Neuron (in vitro differentiated cells): ENCODE data around the gene KIRREL3.
"Not testable (repeated sequence)": the region's sequence is repeated elsewhere in the genome, so short reads cannot be mapped to it uniquely, and the experiment has no call there.

ENCODE experiments used
- H2AFZ ChIP-seq: one replicate; pipeline ENCODE4 v1.6.1; 2013; ENCODE audit warnings: low read depth, mild to moderate bottlenecking, inconsistent platforms, low read length, moderate library complexity
- H3K27me3 ChIP-seq: one replicate; pipeline ENCODE4 v1.6.1; 2013; ENCODE audit warnings: low read length; ENCODE audit not compliant: insufficient read depth
- H3K36me3 ChIP-seq: one replicate; pipeline ENCODE4 v1.6.1; 2013; ENCODE audit warnings: low read length; ENCODE audit not compliant: insufficient read depth
- H3K4me1 ChIP-seq: one replicate; pipeline ENCODE4 v1.6.1; 2013; ENCODE audit warnings: low read length; ENCODE audit not compliant: insufficient read depth
- H3K4me3 ChIP-seq: 2 replicates; pipeline ENCODE4 v1.5.1; 2013; ENCODE audit warnings: mild to moderate bottlenecking, low read length, moderate library complexity
- H3K9me3 ChIP-seq: one replicate; pipeline ENCODE4 v1.6.1; 2013; ENCODE audit warnings: low read length

KIRREL3 gene

GRCh38 chr11:126965331-126965730, 35.2 kb downstream of the KIRREL3 start:
- Histone ChIP-seq H3K4me1 (no peaks in the 10 kb centered on the region), H3K36me3 (no peaks in the 10 kb centered on the region), H3K9me3 (no peaks in the 10 kb centered on the region), H2AFZ (no peak overlapping the region), H3K27me3 (no peaks in the 10 kb centered on the region), H3K4me3 (no peak overlapping the region)

- H3K27me3 ChIP-seq = no peaks in the 10 kb centered on the region
These were observed 36.8 kb downstream of the KIRREL3 start for GRCh38 chr11:126963603-126964363.

GRCh38 chr11:126963115-126963514, 37.5 kb downstream of the KIRREL3 start:
- Histone ChIP-seq H3K27me3 (no peaks in the 10 kb centered on the region), H3K36me3 (no peaks in the 10 kb centered on the region), H3K9me3 (no peaks in the 10 kb centered on the region), H2AFZ (no peak overlapping the region), H3K4me1 (no peaks in the 10 kb centered on the region), H3K4me3 (no peak overlapping the region)

More at GRCh38 chr11:126963603-126964363, 36.8 kb downstream of the KIRREL3 start:
- no peaks in the 10 kb centered on the region for H3K9me3 ChIP-seq
- no peak overlapping the region for H3K4me3 ChIP-seq
- no peaks in the 10 kb centered on the region for H3K4me1 ChIP-seq
- no peaks in the 10 kb centered on the region for H3K36me3 ChIP-seq
- no peak overlapping the region for H2AFZ ChIP-seq

- H3K4me1 ChIP-seq = no peaks in the 10 kb centered on the region
- H2AFZ ChIP-seq = no peak overlapping the region
- no peak overlapping the region for H3K4me3 ChIP-seq
- H3K36me3 ChIP-seq = no peaks in the 10 kb centered on the region
- no peaks in the 10 kb centered on the region for H3K9me3 ChIP-seq
- no peaks in the 10 kb centered on the region for H3K27me3 ChIP-seq
These were observed 40.9 kb downstream of the KIRREL3 start for GRCh38 chr11:126959700-126960099.

- H3K36me3 ChIP-seq = no peaks in the 10 kb centered on the region
- H3K27me3 ChIP-seq = no peaks in the 10 kb centered on the region
These were observed 43.9 kb downstream of the KIRREL3 start for GRCh38 chr11:126956635-126957034.

GRCh38 chr11:126952533-126952932, 48.0 kb downstream of the KIRREL3 start:
- not testable (repeated sequence) for H2AFZ ChIP-seq, H3K4me3 ChIP-seq, H3K9me3 ChIP-seq, H3K36me3 ChIP-seq, H3K4me1 ChIP-seq, H3K27me3 ChIP-seq

More at GRCh38 chr11:126956635-126957034, 43.9 kb downstream of the KIRREL3 start:
- Histone ChIP-seq H3K4me1 (no peaks in the 10 kb centered on the region), H3K4me3 (no peak overlapping the region), H3K9me3 (no peaks in the 10 kb centered on the region), H2AFZ (no peak overlapping the region)

- no peaks in the 10 kb centered on the region for H3K36me3 ChIP-seq
- no peaks in the 10 kb centered on the region for H3K27me3 ChIP-seq
- no peak overlapping the region for H3K4me3 ChIP-seq
- no peak overlapping the region for H2AFZ ChIP-seq
- H3K4me1 ChIP-seq = no peaks in the 10 kb centered on the region
- no peaks in the 10 kb centered on the region for H3K9me3 ChIP-seq
These were observed 49.1 kb downstream of the KIRREL3 start for GRCh38 chr11:126951465-126951864.

GRCh38 chr11:126949066-126949891, 51.3 kb downstream of the KIRREL3 start:
- Histone ChIP-seq H3K36me3 (no peaks in the 10 kb centered on the region), H3K4me1 (no peaks in the 10 kb centered on the region), H3K9me3 (no peaks in the 10 kb centered on the region), H2AFZ (no peak overlapping the region), H3K4me3 (no peak overlapping the region), H3K27me3 (no peaks in the 10 kb centered on the region)

GRCh38 chr11:126948563-126948962, 52.0 kb downstream of the KIRREL3 start:
- no peak overlapping the region for H2AFZ ChIP-seq
- no peaks in the 10 kb centered on the region for H3K9me3 ChIP-seq
- H3K27me3 ChIP-seq = no peaks in the 10 kb centered on the region
- H3K36me3 ChIP-seq = no peaks in the 10 kb centered on the region
- no peaks in the 10 kb centered on the region for H3K4me1 ChIP-seq
- no peak overlapping the region for H3K4me3 ChIP-seq

GRCh38 chr11:126945319-126945718, 55.3 kb downstream of the KIRREL3 start:
- H2AFZ ChIP-seq = no peak overlapping the region
- H3K27me3 ChIP-seq = no peaks in the 10 kb centered on the region
- no peaks in the 10 kb centered on the region for H3K4me1 ChIP-seq
- no peak overlapping the region for H3K4me3 ChIP-seq
- no peaks in the 10 kb centered on the region for H3K9me3 ChIP-seq
- no peaks in the 10 kb centered on the region for H3K36me3 ChIP-seq

GRCh38 chr11:126943316-126943715, 57.3 kb downstream of the KIRREL3 start:
- H3K4me3 ChIP-seq = no peak overlapping the region
- no peaks in the 10 kb centered on the region for H3K9me3 ChIP-seq
- no peaks in the 10 kb centered on the region for H3K27me3 ChIP-seq
- no peaks in the 10 kb centered on the region for H3K36me3 ChIP-seq
- H3K4me1 ChIP-seq = no peaks in the 10 kb centered on the region
- no peak overlapping the region for H2AFZ ChIP-seq

- Histone ChIP-seq H3K4me3 (no peak overlapping the region), H3K27me3 (no peaks in the 10 kb centered on the region), H3K9me3 (no peaks in the 10 kb centered on the region), H3K4me1 (no peaks in the 10 kb centered on the region), H3K36me3 (no peaks in the 10 kb centered on the region), H2AFZ (no peak overlapping the region)
These were observed 58.4 kb downstream of the KIRREL3 start for GRCh38 chr11:126942146-126942545.

GRCh38 chr11:126939552-126939951, 61.0 kb downstream of the KIRREL3 start:
- no peaks in the 10 kb centered on the region for H3K36me3 ChIP-seq
- H3K9me3 ChIP-seq = no peaks in the 10 kb centered on the region
- no peak overlapping the region for H3K4me3 ChIP-seq
- no peaks in the 10 kb centered on the region for H3K27me3 ChIP-seq
- H3K4me1 ChIP-seq = no peaks in the 10 kb centered on the region
- H2AFZ ChIP-seq = no peak overlapping the region
